Measurements from ENCODE around the gene FAR1.
A peak's percentile ranks its signal among the peaks of the same experiment; 100 is the strongest.
"Not testable (repeated sequence)": the region's sequence is repeated elsewhere in the genome, so short reads cannot be mapped to it uniquely, and the experiment has no call there.

Gene FAR1

DNA sequence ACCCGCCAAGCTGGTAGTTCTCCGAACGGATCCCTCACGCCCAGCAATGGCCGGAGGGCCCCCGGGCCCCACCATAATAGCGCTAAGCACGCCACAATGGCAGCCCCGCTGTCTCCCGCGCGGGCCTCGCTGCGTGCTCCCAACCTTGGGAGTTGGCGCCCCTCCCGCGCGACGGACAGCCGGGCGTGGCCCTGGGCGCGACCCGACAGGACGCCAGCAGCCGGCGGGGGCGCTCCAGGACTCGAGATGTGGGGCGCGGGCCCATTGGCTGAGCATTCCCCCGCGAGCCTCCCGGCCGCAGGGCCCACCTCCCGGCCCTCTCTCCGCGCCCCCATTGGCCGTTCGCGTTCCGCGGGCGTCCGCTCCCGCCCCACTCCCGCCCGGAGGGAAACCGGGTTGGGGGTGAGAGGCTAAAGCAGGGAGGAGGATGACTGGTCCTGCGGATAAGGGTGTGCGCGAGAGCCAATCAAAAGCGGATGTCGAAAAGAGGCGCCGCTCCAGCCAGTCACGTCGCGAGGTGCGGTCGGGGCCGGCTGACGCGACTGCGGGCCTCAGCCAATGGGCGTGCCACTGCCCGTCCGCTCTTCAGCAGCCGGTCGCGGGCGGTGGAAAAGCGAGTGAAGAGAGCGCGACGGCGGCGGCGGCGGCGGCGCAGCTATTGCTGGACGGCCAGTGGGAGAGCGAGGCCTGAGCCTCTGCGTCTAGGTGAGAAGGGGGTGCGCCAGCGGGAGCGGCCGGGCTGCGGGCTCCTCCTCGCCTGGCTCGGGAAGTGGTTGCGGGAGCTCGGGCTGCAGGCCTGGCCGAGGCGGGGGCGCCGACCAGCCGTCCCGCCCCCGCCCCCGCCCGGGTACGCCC, at the start of gene FAR1:
TSS of gene FAR1 (plus strand) at position 567 of the 855 bp plus-strand sequence. CDS start 26,098 bp downstream, outside the sequence.
- H3K4me1 ChIP-seq (ENCODE audit: control insufficient read depth, insufficient read depth, low read length, unreplicated experiment): peaks cover 26% of the 10 kb centered on the region
- H3K79me2 ChIP-seq (ENCODE audit: control insufficient read depth, insufficient read depth, low read length, unreplicated experiment): peaks cover 48% of the 10 kb centered on the region
- H2AFZ ChIP-seq (ENCODE audit: low read length, unreplicated experiment): peak within 1 kb of the TSS; percentile 91
- H3K36me3 ChIP-seq (ENCODE audit: insufficient read depth, low read length): peaks cover 6% of the 10 kb centered on the region; the same call in 1 of the 2 replicates
- H3K27ac ChIP-seq (ENCODE audit: low read depth, low read length): peak within 1 kb of the TSS; percentile 49
- H3K27me3 ChIP-seq (ENCODE audit: insufficient read depth, low read length): no peaks in the 10 kb centered on the region
- H3K4me3 ChIP-seq (ENCODE audit: low read depth, low read length): peak within 1 kb of the TSS; percentile 98

GRCh38 chr11:13620063-13620462, 48.4 kb upstream of the FAR1 start:
- H3K4me3 ChIP-seq (ENCODE audit: low read depth, low read length): no peak overlapping the region
- no peaks in the 10 kb centered on the region for H3K27me3 ChIP-seq (ENCODE audit: insufficient read depth, low read length)
- H2AFZ ChIP-seq (ENCODE audit: low read length, unreplicated experiment): no peak overlapping the region
- no peak overlapping the region for H3K27ac ChIP-seq (ENCODE audit: low read depth, low read length)
- H3K36me3 ChIP-seq (ENCODE audit: insufficient read depth, low read length): no peaks in the 10 kb centered on the region
- no peaks in the 10 kb centered on the region for H3K79me2 ChIP-seq (ENCODE audit: control insufficient read depth, insufficient read depth, low read length, unreplicated experiment)
- H3K4me1 ChIP-seq (ENCODE audit: control insufficient read depth, insufficient read depth, low read length, unreplicated experiment): no peaks in the 10 kb centered on the region

DNA sequence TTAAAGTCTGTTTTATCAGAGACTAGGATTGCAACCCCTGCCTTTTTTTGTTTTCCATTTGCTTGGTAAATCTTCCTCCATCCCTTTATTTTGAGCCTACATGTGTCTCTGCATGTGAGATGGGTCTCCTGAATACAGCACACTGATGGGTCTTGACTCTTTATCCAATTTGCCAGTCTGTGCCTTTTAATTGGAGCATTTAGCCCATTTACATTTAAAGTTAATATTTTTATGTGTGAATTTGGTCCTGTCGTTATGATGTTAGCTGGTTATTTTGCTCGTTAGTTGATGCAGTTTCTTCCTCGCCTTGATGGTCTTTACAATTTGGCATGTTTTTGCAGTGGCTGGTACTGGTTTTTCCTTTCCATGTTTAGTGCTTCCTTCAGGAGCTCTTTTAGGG, 41.6 kb upstream of the FAR1 start:
- not testable (repeated sequence) for H3K4me3 ChIP-seq (ENCODE audit: low read depth, low read length); H3K79me2 ChIP-seq (ENCODE audit: control insufficient read depth, insufficient read depth, low read length, unreplicated experiment); H3K4me1 ChIP-seq (ENCODE audit: control insufficient read depth, insufficient read depth, low read length, unreplicated experiment); H3K36me3 ChIP-seq (ENCODE audit: insufficient read depth, low read length); H2AFZ ChIP-seq (ENCODE audit: low read length, unreplicated experiment); H3K27ac ChIP-seq (ENCODE audit: low read depth, low read length); H3K27me3 ChIP-seq (ENCODE audit: insufficient read depth, low read length)

DNA sequence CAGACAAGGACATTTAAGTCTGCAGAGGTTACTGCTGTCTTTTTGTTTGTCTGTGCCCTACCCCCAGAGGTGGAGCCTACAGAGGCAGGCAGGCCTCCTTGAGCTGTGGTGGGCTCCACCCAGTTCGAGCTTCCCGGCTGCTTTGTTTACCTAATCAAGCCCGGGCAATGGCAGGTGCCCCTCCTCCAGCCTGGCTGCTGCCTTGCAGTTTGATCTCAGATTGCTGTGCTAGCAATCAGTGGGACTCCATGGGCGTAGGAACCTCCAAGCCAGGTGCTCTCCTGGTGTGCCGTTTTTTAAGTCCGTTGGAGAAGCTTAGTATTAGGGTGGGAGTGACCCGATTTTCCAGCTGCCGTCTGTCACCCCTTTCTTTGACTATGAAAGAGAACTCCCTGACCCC, 39.8 kb upstream of the FAR1 start:
- H3K4me1 ChIP-seq (ENCODE audit: control insufficient read depth, insufficient read depth, low read length, unreplicated experiment); H3K27ac ChIP-seq (ENCODE audit: low read depth, low read length); H3K36me3 ChIP-seq (ENCODE audit: insufficient read depth, low read length); H3K79me2 ChIP-seq (ENCODE audit: control insufficient read depth, insufficient read depth, low read length, unreplicated experiment); H2AFZ ChIP-seq (ENCODE audit: low read length, unreplicated experiment); H3K4me3 ChIP-seq (ENCODE audit: low read depth, low read length): not testable (repeated sequence)
- H3K27me3 ChIP-seq (ENCODE audit: insufficient read depth, low read length): peaks cover 15% of the 10 kb centered on the region; the same call in 1 of the 2 replicates

DNA sequence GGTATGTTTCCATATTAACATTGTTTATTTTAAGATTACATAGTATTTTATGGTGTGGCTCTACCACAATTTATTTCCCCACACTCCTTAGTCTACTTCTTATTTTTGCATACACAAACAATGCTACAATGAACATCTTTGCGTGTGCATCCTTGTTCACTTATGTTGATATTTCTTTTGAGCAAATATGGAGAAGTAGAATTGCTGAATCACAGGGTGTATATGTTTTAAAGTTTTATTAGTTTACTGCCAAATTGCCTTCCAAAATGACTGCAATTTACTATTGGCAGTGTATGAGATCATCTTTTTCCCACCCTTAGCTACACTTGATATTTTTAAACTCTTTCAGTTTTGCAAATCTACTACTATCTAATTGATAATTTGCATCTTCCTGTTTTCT, 38.7 kb upstream of the FAR1 start:
- H3K27me3 ChIP-seq (ENCODE audit: insufficient read depth, low read length): peaks cover 26% of the 10 kb centered on the region; the same call in 1 of the 2 replicates
- H3K27ac ChIP-seq (ENCODE audit: low read depth, low read length): no peak overlapping the region
- H3K4me3 ChIP-seq (ENCODE audit: low read depth, low read length): no peak overlapping the region
- no peak overlapping the region for H2AFZ ChIP-seq (ENCODE audit: low read length, unreplicated experiment)
- no peaks in the 10 kb centered on the region for H3K4me1 ChIP-seq (ENCODE audit: control insufficient read depth, insufficient read depth, low read length, unreplicated experiment)
- no peaks in the 10 kb centered on the region for H3K79me2 ChIP-seq (ENCODE audit: control insufficient read depth, insufficient read depth, low read length, unreplicated experiment)
- H3K36me3 ChIP-seq (ENCODE audit: insufficient read depth, low read length): no peaks in the 10 kb centered on the region

DNA sequence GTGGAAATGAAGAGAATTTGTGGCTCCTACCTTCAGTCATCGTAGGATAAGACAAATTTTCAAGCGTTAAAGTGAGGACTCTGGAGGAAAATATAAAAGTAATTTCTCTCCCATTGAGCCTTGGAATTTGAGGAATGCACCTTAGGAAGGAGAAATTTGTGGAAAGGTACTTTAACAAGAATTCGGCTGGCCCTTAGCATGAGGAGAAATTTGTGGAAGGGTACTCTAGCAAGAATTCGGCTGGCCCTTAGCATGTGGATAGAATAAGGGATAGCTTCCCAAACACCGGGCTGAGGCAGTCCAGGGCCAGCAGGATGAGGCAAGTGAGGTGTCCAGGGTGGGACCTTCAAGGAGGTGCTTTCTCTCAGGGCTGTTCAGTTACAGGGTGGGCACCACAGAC, 33.2 kb upstream of the FAR1 start:
- Histone ChIP-seq H3K79me2 (ENCODE audit: control insufficient read depth, insufficient read depth, low read length, unreplicated experiment) (no peaks in the 10 kb centered on the region), H3K27ac (ENCODE audit: low read depth, low read length) (no peak overlapping the region), H3K4me1 (ENCODE audit: control insufficient read depth, insufficient read depth, low read length, unreplicated experiment) (no peaks in the 10 kb centered on the region), H2AFZ (ENCODE audit: low read length, unreplicated experiment) (no peak overlapping the region), H3K4me3 (ENCODE audit: low read depth, low read length) (no peak overlapping the region), H3K27me3 (ENCODE audit: insufficient read depth, low read length) (peaks cover 68% of the 10 kb centered on the region), H3K36me3 (ENCODE audit: insufficient read depth, low read length) (no peaks in the 10 kb centered on the region)

DNA sequence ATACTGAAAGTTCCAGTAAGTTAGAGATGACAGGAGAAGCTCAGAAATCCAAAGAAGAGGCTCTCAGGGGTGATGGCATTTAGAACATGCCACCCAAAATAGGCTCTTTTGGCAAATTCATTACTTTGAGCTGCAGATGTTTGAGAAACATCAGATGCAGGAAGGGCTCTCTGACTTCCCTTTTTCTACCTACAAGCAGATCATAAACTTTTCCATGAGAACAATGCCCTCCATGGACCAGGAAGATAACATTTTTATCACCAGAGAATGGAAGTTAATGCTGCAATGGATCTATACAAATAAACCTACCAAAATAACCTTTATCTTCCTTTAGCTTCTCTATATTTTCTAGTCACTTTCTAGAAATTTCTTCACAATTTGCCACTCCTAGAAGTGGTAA, 32.7 kb upstream of the FAR1 start:
- no peaks in the 10 kb centered on the region for H3K4me1 ChIP-seq (ENCODE audit: control insufficient read depth, insufficient read depth, low read length, unreplicated experiment)
- no peak overlapping the region for H3K27ac ChIP-seq (ENCODE audit: low read depth, low read length)
- no peaks in the 10 kb centered on the region for H3K36me3 ChIP-seq (ENCODE audit: insufficient read depth, low read length)
- H3K79me2 ChIP-seq (ENCODE audit: control insufficient read depth, insufficient read depth, low read length, unreplicated experiment): no peaks in the 10 kb centered on the region
- no peak overlapping the region for H2AFZ ChIP-seq (ENCODE audit: low read length, unreplicated experiment)
- H3K4me3 ChIP-seq (ENCODE audit: low read depth, low read length): no peak overlapping the region
- peaks cover 73% of the 10 kb centered on the region for H3K27me3 ChIP-seq (ENCODE audit: insufficient read depth, low read length)

DNA sequence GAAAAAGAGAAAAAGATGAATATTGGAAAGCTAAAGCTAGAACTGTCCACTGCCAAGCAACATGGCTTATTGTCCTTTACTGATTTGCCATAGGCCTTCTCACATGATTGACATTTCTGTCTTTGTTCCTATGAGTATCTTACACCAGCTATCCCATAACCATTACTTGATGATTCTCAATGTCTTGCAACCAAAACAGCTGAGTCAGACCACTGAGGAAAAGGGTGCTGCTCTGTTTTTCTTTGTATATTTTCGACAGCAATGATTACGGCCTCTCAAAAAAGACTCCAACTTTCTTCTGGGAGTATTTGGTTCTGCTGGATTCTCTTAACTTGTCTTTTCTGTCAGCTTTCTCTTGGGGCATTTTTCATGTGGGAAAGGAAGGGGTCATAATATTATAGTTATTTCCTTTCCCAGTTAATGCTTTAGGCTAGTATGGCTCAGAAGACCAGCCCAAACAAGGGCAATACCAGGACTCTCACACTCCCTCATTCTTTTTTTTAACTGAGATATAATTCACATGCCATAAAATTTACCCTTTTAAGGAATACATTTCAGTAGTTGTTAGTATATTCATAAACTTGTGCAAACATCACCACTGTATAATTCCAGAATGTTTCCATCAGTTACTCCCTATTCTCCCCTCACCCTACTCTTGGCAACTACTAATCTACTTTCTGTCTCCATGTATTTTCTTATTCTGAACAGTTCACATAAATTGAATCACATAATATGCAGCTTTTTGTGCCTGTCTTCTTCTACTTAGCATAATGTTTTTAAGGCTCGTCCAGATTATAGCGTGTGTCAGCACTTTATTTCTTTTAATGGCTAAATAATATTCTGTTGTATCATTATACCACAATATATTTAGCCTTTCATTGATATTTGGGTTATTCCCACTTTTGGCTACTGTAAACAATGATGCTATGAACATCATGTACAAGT, 31.1 kb upstream of the FAR1 start:
- H3K27ac ChIP-seq (ENCODE audit: low read depth, low read length): no peak overlapping the region

DNA sequence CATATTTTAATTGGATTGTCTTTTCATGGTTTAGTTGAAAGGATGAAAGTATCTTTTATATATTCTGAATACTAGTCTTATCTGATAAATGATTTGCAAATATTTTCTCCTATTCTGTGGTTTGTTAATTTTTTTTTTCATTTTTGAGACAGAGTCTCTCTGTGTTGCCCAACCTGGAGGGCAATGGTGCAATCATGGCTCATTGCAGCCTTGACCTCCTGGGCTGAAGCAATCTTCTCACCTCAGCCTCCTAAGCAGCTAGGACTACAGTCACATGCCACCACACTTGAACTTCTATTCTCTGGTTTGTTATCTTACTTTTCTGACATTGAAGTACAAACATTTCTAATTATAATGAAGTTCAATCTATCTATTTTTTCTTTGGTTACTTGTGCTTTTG, 30.0 kb upstream of the FAR1 start:
- no peak overlapping the region for H3K4me3 ChIP-seq (ENCODE audit: low read depth, low read length)
- H3K4me1 ChIP-seq (ENCODE audit: control insufficient read depth, insufficient read depth, low read length, unreplicated experiment): no peaks in the 10 kb centered on the region
- H3K27ac ChIP-seq (ENCODE audit: low read depth, low read length): no peak overlapping the region
- peaks cover 85% of the 10 kb centered on the region for H3K27me3 ChIP-seq (ENCODE audit: insufficient read depth, low read length)
- no peaks in the 10 kb centered on the region for H3K79me2 ChIP-seq (ENCODE audit: control insufficient read depth, insufficient read depth, low read length, unreplicated experiment)
- H2AFZ ChIP-seq (ENCODE audit: low read length, unreplicated experiment): no peak overlapping the region
- no peaks in the 10 kb centered on the region for H3K36me3 ChIP-seq (ENCODE audit: insufficient read depth, low read length)

More for the DNA sequence above, 31.1 kb upstream of the FAR1 start:
- Histone ChIP-seq H3K79me2 (ENCODE audit: control insufficient read depth, insufficient read depth, low read length, unreplicated experiment) (no peaks in the 10 kb centered on the region), H3K27me3 (ENCODE audit: insufficient read depth, low read length) (peaks cover 85% of the 10 kb centered on the region), H3K4me1 (ENCODE audit: control insufficient read depth, insufficient read depth, low read length, unreplicated experiment) (no peaks in the 10 kb centered on the region), H3K36me3 (ENCODE audit: insufficient read depth, low read length) (no peaks in the 10 kb centered on the region), H3K4me3 (ENCODE audit: low read depth, low read length) (no peak overlapping the region), H2AFZ (ENCODE audit: low read length, unreplicated experiment) (no peak overlapping the region)

GRCh38 chr11:13644997-13645687, 23.3 kb upstream of the FAR1 start:
- H3K4me3 ChIP-seq (ENCODE audit: low read depth, low read length): no peak overlapping the region
- no peaks in the 10 kb centered on the region for H3K36me3 ChIP-seq (ENCODE audit: insufficient read depth, low read length)
- no peak overlapping the region for H2AFZ ChIP-seq (ENCODE audit: low read length, unreplicated experiment)
- no peaks in the 10 kb centered on the region for H3K79me2 ChIP-seq (ENCODE audit: control insufficient read depth, insufficient read depth, low read length, unreplicated experiment)
- no peak overlapping the region for H3K27ac ChIP-seq (ENCODE audit: low read depth, low read length)
- H3K4me1 ChIP-seq (ENCODE audit: control insufficient read depth, insufficient read depth, low read length, unreplicated experiment): no peaks in the 10 kb centered on the region
- peaks cover 35% of the 10 kb centered on the region for H3K27me3 ChIP-seq (ENCODE audit: insufficient read depth, low read length)
